Fibroblast of the conjunctiva (primary cell): Measurements from ENCODE around the gene PRDM15.

Source experiments
- DNase-seq: peaks from one replicate; pipeline ENCODE4 v3.0.0-alpha.2; 2010; ENCODE audit warnings: low read depth

Gene PRDM15

GRCh38 chr21:41886328-41886727 is 7.2 kb upstream of the PRDM15 start:
- no peak for DNase-seq

- DNase-seq: no peak
These were observed 6.3 kb upstream of the PRDM15 start for GRCh38 chr21:41885341-41886024.

GRCh38 chr21:41884501-41885030 is 5.4 kb upstream of the PRDM15 start:
- no peak for DNase-seq

GRCh38 chr21:41883582-41883981 is 4.4 kb upstream of the PRDM15 start:
- no peak for DNase-seq

DNA sequence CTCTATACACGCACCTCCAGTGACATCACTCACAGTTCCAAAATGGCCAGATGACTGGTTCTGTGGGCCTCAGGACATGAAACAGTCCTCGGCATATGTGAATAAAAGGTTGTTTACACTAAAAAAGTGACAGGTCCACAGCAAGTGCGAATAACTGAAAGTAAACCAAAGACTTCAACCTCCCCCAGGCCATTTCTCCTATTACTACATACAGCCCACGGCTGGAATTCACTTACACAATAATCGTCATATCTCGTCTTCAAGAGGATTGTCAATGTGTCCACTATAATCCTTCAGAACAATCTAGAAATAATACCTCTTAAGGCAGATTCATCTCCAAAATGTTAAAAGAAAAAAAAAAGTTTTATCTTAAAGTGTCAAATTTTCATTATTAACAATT is 1.9 kb upstream of the PRDM15 start:
- no peak for DNase-seq

DNA sequence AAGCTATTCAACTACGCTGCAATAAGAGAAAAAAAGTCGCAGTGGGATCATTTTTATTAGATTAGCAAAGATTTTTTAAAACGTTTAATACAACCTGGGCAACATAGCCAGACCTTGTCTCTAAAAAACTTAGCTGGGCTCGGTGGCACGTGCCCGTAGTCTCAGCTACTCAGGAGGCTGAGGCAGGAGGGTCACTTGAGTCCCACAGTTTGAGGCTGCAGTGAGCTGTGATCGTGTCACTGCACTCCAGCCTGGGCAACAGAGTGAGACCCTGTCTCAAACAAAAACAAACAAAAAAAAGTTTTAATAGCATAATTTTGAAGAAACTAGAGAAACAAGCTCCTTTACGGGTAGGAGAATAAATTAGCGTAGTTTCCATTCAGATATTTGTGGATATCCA is 1.0 kb upstream of the PRDM15 start:
- no peak for DNase-seq

DNA sequence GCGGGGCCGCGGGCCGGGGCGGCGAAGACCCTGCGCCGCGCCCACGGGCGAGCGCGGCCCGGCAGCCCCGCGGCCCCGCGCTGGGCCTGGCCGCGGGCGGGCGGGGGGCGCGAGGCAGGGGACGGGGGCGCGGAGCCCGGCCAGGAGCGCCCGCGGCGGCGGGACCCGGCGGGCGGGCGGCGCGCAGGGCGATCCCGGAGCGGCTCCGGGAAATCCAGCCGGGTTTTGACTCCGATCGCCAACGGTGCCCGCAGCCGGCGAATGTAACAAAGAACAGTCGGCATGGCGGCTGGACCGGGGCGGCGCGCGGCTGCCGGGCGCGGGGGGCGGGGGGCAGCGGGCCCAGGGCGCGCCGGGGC is 334 bp downstream of the PRDM15 start:
- peak; percentile 32 for DNase-seq

- DNase-seq: peak; percentile 17
These were observed 978 bp downstream of the PRDM15 start for GRCh38 chr21:41877901-41878830.

- no peak for DNase-seq
These were observed 2.1 kb downstream of the PRDM15 start for GRCh38 chr21:41876928-41877652.

GRCh38 chr21:41876396-41876795 is 2.7 kb downstream of the PRDM15 start:
- no peak for DNase-seq

DNA sequence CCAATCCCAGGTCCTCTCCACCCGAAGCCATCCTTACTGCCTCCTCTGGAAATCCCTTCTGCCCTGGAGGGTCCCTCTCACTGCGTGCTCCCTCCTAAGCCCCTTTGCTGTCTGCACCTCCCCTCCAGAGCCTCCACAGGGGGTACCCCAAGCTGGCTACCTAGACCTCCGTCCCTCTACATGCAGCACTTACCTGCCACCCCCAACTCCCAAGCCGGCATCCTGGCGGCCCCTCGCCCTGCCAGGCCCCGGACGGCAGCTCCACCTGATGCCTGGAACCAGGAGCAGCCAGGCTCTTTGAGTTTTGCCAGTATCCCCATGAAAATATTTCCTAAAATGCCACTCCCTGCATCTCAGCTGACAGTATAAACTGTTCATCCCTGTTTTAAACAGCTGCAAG is 4.1 kb downstream of the PRDM15 start:
- DNase-seq: no peak

- DNase-seq: no peak
These were observed 4.5 kb downstream of the PRDM15 start for GRCh38 chr21:41874611-41875010.

DNA sequence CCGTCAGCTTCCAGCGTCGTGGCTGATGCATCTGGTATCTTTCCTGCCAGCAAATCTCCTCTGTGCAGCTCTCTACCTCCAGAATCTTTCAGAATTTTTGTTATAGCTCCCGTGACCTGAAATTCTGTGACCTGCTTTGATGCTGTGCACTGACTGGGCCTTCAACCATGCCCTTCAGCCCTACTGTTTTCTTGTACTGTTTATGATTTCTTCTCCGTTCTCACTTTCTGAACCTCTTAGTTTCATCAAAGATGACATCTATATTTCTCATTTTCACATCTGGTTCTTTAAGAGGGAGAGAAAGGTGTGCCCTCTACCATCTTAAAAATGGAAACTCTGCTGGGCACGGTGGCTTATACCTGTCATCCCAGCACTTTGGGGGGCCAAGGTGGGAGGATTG is 5.7 kb downstream of the PRDM15 start:
- no peak for DNase-seq

GRCh38 chr21:41873005-41873404 is 6.1 kb downstream of the PRDM15 start:
- DNase-seq: no peak

- no peak for DNase-seq
These were observed 7.7 kb downstream of the PRDM15 start for GRCh38 chr21:41871293-41872030.

DNA sequence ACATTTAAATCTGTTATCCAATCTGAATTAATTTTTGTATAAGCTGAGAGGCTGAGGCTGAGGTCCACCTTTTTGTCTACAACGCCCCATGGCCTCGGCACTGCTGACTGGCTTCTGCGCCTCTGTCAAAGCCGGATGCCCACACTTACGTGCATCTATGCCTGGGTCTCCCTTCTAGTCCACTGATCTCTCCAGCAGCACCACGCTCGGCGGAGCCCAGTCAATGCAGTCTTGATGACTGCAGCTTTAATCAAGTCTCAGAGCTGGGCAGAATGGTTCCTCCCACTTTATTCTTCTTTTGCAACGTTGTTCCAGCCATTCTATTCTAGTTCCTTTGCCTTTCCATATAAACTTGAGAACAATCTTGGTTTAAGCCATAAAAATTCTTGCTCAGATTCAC is 9.4 kb downstream of the PRDM15 start:
- no peak for DNase-seq

- peak; percentile 32 for DNase-seq
These were observed 11.0 kb downstream of the PRDM15 start for GRCh38 chr21:41868062-41868710.

- DNase-seq: no peak
These were observed 11.8 kb downstream of the PRDM15 start for GRCh38 chr21:41867313-41867712.

- DNase-seq: no peak
These were observed 12.8 kb downstream of the PRDM15 start for GRCh38 chr21:41866274-41866809.

DNA sequence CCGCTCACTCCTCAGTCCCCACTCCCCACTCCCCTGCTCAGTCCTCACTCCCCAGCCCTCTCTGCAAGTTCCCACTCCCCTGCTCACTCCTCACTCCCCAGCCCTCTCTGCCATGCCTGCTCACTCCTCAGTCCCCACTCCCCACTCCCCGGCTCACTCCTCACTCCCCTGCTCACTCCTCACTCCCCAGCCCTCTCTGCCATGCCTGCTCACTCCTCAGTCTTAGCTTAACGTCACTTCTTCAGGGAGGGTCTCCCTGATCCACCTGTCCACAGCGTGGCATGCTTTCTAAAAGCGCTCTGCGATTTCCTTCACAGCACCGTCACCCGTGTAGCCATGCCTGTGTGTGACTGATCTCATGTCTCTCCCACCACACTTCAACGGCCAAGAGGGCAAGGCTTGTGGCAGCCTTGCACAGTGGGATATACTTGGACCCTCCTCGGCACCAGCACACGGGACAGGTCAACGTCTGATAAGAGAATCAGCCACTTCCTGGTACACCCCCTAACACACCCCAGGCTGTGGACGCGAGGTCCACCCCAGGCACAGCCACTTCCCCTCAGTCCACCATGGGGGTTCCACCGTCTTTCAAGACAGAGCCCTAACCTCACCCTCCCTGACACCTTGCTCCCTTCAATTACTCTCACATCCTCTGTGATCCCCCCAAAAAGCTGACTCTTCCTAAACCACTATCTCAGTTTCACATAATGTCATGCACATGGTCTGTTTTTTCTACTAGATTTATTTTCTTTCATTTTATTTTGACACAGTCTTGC is 14.0 kb downstream of the PRDM15 start:
- no peak for DNase-seq
